Measurements from ENCODE around the gene IRX6. TPM values are rescaled to one million over a fixed set of nuclear protein-coding genes. Genes with fewer than 3 reads are reported as not detected.

Gene IRX6
- total RNA-seq, 4 donors from 2014 or later: 0.14 TPM; not detected in 3

DNA sequence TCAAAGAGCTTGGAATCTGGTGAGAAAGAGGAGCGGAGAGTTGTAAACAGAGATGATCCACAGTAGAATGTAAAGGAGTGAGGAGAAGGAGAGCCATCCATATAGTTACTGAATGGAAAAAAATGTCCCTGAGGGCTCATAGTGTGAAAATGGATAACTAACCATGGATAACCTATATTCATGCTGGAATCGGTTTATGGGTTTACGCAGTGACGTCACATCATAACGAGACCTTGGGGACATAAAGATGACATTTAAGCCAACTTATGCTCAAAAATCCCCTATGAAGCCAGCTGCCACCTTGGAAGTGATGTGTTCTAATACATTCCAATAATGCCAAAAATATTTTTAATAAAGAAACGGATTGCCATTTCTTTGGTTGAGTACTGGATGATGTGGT is 22.5 kb downstream of the IRX6 start:
- no peaks in the 10 kb centered on the region for H3K9me3 ChIP-seq
- H3K36me3 ChIP-seq: no peaks in the 10 kb centered on the region
- no peak for DNase-seq
- intact Hi-C loops (cut with DNase I; ENCODE audit: low total_unique reads): no loop called here
- H3K4me3 ChIP-seq: no peak overlapping the region
- TF ChIP-seq POLR2A (IDR thresholded peaks at IDR 0.05): no peak
- TF ChIP-seq CTCF (IDR thresholded peaks at IDR 0.05): no peak
- H3K27ac ChIP-seq: no peak overlapping the region
- no peaks in the 10 kb centered on the region for H3K4me1 ChIP-seq
- no peaks in the 10 kb centered on the region for H3K27me3 ChIP-seq

DNA sequence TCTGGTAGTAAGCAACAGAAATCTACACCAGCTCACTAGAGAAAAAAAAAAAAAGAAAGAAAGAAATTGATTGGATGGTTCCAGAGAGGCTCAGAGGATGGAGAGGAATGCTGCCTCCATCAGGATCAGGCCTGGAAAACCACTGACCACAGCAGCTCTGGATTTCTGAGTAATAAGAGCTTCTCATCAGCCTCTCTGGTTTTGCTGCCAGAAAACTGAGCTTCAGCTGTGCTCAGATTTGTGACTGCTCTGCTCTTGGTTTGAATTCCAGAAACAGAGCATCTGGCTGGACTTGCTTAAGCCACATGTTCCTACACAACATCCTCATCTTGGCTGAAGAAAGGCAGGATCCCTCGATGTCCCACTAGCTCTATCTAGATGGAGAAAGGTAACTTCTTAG is 25.9 kb downstream of the IRX6 start:
- no peaks in the 10 kb centered on the region for H3K4me1 ChIP-seq
- H3K36me3 ChIP-seq: no peaks in the 10 kb centered on the region
- no peaks in the 10 kb centered on the region for H3K9me3 ChIP-seq
- H3K27me3 ChIP-seq: no peaks in the 10 kb centered on the region
- intact Hi-C loops (cut with DNase I; ENCODE audit: low total_unique reads): no loop called here
- H3K27ac ChIP-seq: no peak overlapping the region
- H3K4me3 ChIP-seq: no peak overlapping the region
- TF ChIP-seq POLR2A (IDR thresholded peaks at IDR 0.05) (no peak), CTCF (IDR thresholded peaks at IDR 0.05) (no peak)
- no peak for DNase-seq

GRCh38 chr16:55350984-55351383 is 27.0 kb downstream of the IRX6 start:
- Histone ChIP-seq H3K4me3 (no peak overlapping the region), H3K9me3 (no peaks in the 10 kb centered on the region), H3K4me1 (no peaks in the 10 kb centered on the region), H3K36me3 (no peaks in the 10 kb centered on the region), H3K27me3 (no peaks in the 10 kb centered on the region), H3K27ac (no peak overlapping the region)
- no peak for DNase-seq
- no peak for TF ChIP-seq CTCF (IDR thresholded peaks at IDR 0.05)
- TF ChIP-seq POLR2A (IDR thresholded peaks at IDR 0.05): no peak
- intact Hi-C loops (cut with DNase I; ENCODE audit: low total_unique reads): no loop called here

DNA sequence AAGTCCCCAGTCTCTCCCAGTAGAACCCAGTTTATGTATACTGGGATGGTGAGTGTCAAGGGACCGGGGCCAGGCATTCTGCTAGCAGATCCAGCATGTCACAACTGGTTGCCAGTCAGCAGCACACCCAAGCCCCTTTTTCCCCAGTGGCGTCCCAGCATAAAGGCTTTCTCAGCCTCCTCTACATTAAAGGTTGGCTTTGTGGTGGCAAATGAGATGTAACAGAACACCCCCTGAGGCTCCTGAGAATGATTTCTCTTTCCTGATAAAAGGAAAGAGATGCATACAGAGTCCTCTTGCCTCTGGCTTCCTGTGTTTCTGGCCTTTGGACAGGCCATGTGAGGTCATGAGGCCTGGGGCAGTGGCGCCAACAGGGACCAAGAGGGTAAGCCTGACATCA is 27.9 kb downstream of the IRX6 start:
- intact Hi-C loops (cut with DNase I; ENCODE audit: low total_unique reads): no loop called here
- H3K4me3 ChIP-seq: no peak overlapping the region
- TF ChIP-seq POLR2A (IDR thresholded peaks at IDR 0.05) (no peak), CTCF (IDR thresholded peaks at IDR 0.05) (no peak)
- no peaks in the 10 kb centered on the region for H3K36me3 ChIP-seq
- H3K27me3 ChIP-seq: no peaks in the 10 kb centered on the region
- H3K4me1 ChIP-seq: no peaks in the 10 kb centered on the region
- H3K9me3 ChIP-seq: no peaks in the 10 kb centered on the region
- no peak for DNase-seq
- no peak overlapping the region for H3K27ac ChIP-seq

GRCh38 chr16:55357241-55357640 is 33.2 kb downstream of the IRX6 start:
- no peaks in the 10 kb centered on the region for H3K9me3 ChIP-seq
- no peak for DNase-seq
- H3K27me3 ChIP-seq: no peaks in the 10 kb centered on the region
- no peak overlapping the region for H3K27ac ChIP-seq
- intact Hi-C loops (cut with DNase I; ENCODE audit: low total_unique reads): no loop called here
- H3K36me3 ChIP-seq: no peaks in the 10 kb centered on the region
- TF ChIP-seq POLR2A (IDR thresholded peaks at IDR 0.05) (no peak), CTCF (IDR thresholded peaks at IDR 0.05) (no peak)
- no peak overlapping the region for H3K4me3 ChIP-seq
- no peaks in the 10 kb centered on the region for H3K4me1 ChIP-seq

Measured in uterus (tissue), 4 donors.